ENCODE data around the gene UBE2H. TPM values are rescaled to one million over a fixed set of nuclear protein-coding genes. Genes with fewer than 3 reads are reported as not detected.

The UBE2H gene
- total RNA-seq, 1 experiment from 2014 or later, result 128 TPM

DNA sequence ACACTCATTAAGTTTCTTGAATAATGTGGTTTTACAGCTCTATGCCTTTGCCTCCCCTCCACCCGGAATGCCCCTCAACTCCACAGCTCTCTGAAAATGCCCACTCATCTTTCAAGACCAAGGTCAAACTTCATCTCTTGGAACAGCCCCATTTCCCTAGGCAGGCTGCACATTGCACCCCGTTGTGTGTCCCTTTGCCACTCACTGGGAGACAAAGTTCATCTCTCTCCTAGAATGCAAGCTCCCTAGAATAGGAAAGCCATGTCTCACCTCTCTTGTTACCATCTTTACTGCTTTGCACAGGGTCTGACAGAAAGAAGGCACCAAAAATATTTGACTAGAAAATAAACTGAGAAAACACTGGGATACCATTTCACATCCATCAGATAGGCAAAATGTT lies 33.3 kb downstream of the UBE2H start:
- no peak overlapping the region for H3K27ac Mint-ChIP-seq (ENCODE audit: low read depth, unreplicated experiment)
- no peaks in the 10 kb centered on the region for H3K9me3 Mint-ChIP-seq (ENCODE audit: unreplicated experiment)
- peaks cover 59% of the 10 kb centered on the region for H3K36me3 Mint-ChIP-seq (ENCODE audit: insufficient read depth, unreplicated experiment)
- intact Hi-C loops (cut with micrococcal nuclease), result no loop called here
- no peak for TF ChIP-seq CTCF (IDR thresholded peaks at IDR 0.05; ENCODE audit: unreplicated experiment)
- ChIA-PET CTCF (interaction anchor here (0.6 kb wide), 3 partner anchors 15 to 887 kb away, joined by 3 read pairs; no protein-coding TSS in a partner anchor), POLR2A (interaction anchor here (0.9 to 1.2 kb wide), 5 partner anchors 10 to 43 kb away, joined by 3 to 4 read pairs (median 3); no protein-coding TSS in a partner anchor)
- no peak overlapping the region for H3K4me3 Mint-ChIP-seq (ENCODE audit: unreplicated experiment)
- H3K27me3 Mint-ChIP-seq (ENCODE audit: insufficient read depth, unreplicated experiment), result no peaks in the 10 kb centered on the region
- DNase-seq (ENCODE audit: unreplicated experiment), result no peak
- H3K4me1 Mint-ChIP-seq (ENCODE audit: insufficient read depth, unreplicated experiment), result peaks cover 16% of the 10 kb centered on the region
- BruUV-seq (replicated peaks), result no TSS peak

DNA sequence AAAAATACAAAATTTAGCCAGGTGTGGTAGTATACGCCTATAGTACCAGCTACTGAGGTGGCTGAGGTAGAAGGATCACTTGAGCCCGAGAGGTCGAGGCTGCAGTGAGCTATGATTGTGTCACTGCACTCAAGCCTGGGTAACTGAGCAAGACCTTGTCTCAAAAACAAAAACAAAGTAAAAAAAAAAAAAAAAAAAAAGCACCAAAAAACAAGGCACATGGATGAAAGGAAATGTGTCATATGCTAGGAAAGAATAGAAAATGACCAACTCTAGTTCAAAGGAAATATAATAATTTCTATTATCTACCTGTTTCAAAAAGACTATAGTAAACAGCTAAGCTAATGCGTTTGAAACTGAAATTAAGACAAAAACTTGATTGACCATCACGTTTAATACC lies 33.8 kb downstream of the UBE2H start:
- DNase-seq (ENCODE audit: unreplicated experiment), result no peak
- CTCF ChIA-PET, result interaction anchor here (0.6 kb wide), 2 partner anchors 14 to 284 kb away, joined by 3 read pairs; no protein-coding TSS in a partner anchor
- Mint-ChIP-seq H3K4me3 (ENCODE audit: unreplicated experiment) (no peak overlapping the region), H3K36me3 (ENCODE audit: insufficient read depth, unreplicated experiment) (peaks cover 60% of the 10 kb centered on the region), H3K27ac (ENCODE audit: low read depth, unreplicated experiment) (no peak overlapping the region), H3K27me3 (ENCODE audit: insufficient read depth, unreplicated experiment) (no peaks in the 10 kb centered on the region), H3K4me1 (ENCODE audit: insufficient read depth, unreplicated experiment) (peaks cover 13% of the 10 kb centered on the region), H3K9me3 (ENCODE audit: unreplicated experiment) (no peaks in the 10 kb centered on the region)
- TF ChIP-seq CTCF (IDR thresholded peaks at IDR 0.05; ENCODE audit: unreplicated experiment), result no peak
- POLR2A ChIA-PET, result interaction anchor here (0.7 to 1.8 kb wide), 5 partner anchors 10 to 42 kb away, joined by 3 to 4 read pairs (median 3); no protein-coding TSS in a partner anchor
- intact Hi-C loops (cut with micrococcal nuclease), result no loop called here
- no TSS peak for BruUV-seq (replicated peaks)

DNA sequence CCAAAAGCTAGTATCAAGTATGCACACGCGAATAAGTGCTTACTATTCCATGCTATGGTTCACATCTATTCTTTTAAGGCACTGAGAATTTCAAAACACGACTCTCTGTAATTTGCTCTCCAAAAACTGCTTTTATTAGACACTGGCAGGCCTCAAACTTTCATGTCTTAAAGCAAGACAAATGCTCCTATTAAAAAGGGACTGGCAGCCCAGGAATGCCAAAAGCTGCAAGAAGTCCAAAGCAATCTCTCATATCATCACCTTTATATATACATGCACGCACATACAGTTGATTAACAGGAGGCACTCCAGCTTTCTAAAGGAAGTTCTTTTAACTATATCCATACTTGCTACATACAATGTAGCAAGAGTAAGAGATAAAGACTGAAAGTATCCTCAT lies 34.8 kb downstream of the UBE2H start:
- Mint-ChIP-seq H3K36me3 (ENCODE audit: insufficient read depth, unreplicated experiment) (peaks cover 55% of the 10 kb centered on the region), H3K27ac (ENCODE audit: low read depth, unreplicated experiment) (no peak overlapping the region), H3K4me3 (ENCODE audit: unreplicated experiment) (no peak overlapping the region), H3K27me3 (ENCODE audit: insufficient read depth, unreplicated experiment) (no peaks in the 10 kb centered on the region), H3K4me1 (ENCODE audit: insufficient read depth, unreplicated experiment) (peaks cover 8% of the 10 kb centered on the region), H3K9me3 (ENCODE audit: unreplicated experiment) (no peaks in the 10 kb centered on the region)
- BruUV-seq (replicated peaks), result no TSS peak
- intact Hi-C loops (cut with micrococcal nuclease), result no loop called here
- ChIA-PET POLR2A (interaction anchor here (0.7 to 1.8 kb wide), 2 partner anchors 10 to 12 kb away, joined by 3 to 4 read pairs; no protein-coding TSS in a partner anchor), CTCF (interaction anchor here (0.6 kb wide), 2 partner anchors 28 to 88 kb away, joined by 3 read pairs; no protein-coding TSS in a partner anchor)
- no peak for TF ChIP-seq CTCF (IDR thresholded peaks at IDR 0.05; ENCODE audit: unreplicated experiment)
- no peak for DNase-seq (ENCODE audit: unreplicated experiment)

DNA sequence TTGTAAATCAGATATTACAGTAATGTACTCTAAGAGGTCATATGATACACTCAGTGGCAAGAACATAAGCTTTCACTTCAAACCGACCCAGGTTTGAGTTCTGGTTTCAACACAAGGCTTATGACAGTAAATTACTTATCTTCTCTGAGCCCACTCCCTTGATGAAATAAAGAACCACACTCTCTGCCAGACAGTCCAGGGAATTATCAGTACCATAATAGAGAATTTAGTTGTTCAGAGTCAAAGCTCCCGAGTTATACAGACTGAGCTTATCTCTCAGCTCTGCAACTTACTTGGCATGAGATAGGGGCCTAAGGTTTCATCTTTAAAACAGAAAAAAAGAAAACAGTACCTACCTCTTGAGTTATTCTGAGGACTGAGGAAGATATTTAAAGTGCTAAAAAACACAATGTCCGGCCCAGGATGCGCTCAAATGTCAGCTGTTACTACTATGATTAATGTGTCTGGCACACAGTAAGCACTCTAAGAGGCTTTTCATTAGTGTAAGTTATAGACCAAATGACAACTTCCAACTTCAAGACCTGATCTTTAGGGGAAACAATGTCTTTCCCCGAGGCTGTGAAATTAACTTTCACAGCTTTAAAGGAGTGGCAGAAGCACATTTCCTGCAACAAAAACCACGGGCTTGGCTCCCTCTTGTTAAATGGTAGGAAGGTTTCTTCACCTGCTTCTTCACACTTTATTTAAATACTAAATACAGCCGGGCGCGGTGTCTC lies 38.1 kb downstream of the UBE2H start:
- Mint-ChIP-seq H3K27ac (ENCODE audit: low read depth, unreplicated experiment) (no peak overlapping the region), H3K27me3 (ENCODE audit: insufficient read depth, unreplicated experiment) (no peaks in the 10 kb centered on the region), H3K36me3 (ENCODE audit: insufficient read depth, unreplicated experiment) (peaks cover 45% of the 10 kb centered on the region), H3K4me3 (ENCODE audit: unreplicated experiment) (no peak overlapping the region), H3K9me3 (ENCODE audit: unreplicated experiment) (no peaks in the 10 kb centered on the region), H3K4me1 (ENCODE audit: insufficient read depth, unreplicated experiment) (peaks cover 13% of the 10 kb centered on the region)
- POLR2A ChIA-PET, result interaction anchor here (1.1 to 2.0 kb wide), 2 partner anchors 27 to 36 kb away, joined by 3 to 5 read pairs; no protein-coding TSS in a partner anchor
- CTCF ChIA-PET, result interaction anchor here (0.6 kb wide), 1 partner anchor 302 kb away, joined by 3 read pairs; no protein-coding TSS in a partner anchor
- DNase-seq (ENCODE audit: unreplicated experiment), result no peak
- BruUV-seq (replicated peaks), result no TSS peak
- intact Hi-C loops (cut with micrococcal nuclease), result no loop called here
- TF ChIP-seq CTCF (IDR thresholded peaks at IDR 0.05; ENCODE audit: unreplicated experiment), result no peak
